A673 (cell line): ENCODE results near the gene BTLA. TPM values are rescaled to one million over a fixed set of nuclear protein-coding genes. Genes with fewer than 3 reads are reported as not detected.

ENCODE experiments used
- BruUV-seq: library from RNA; stranded (reverse); fragments of 400-500 nt; replicated peaks from 2 replicates; lab custom pipeline; 2021; lab: Mats Ljungman, UMichigan
- CTCF ChIA-PET: fragments of 300-600 bp; sonication (Branson Sonifier 250); formaldehyde crosslinking; loops from one replicate; lab custom pipeline; 2022; ENCODE audit warnings: antibody characterized with exemption; lab: Charles Lee
- POLR2A ChIA-PET: fragments of 300-600 bp; sonication (Branson Sonifier 250); formaldehyde crosslinking; loops from one replicate; lab custom pipeline; 2022; ENCODE audit warnings: antibody characterized with exemption; ENCODE audit not compliant: low non-redundant PET; lab: Charles Lee
- DNase-seq: peaks from one replicate; pipeline ENCODE4 v3.0.0-alpha.2; 2015; ENCODE audit warnings: low spot score
- H3K27ac ChIP-seq: fragments of 200-600 bp; sonication (generic); 2 replicates; pipeline ENCODE4 v1.5.1; 2016; ENCODE audit warnings: mixed run types, low read depth, mild to moderate bottlenecking, mixed read lengths, antibody characterized with exemption, low read length; ENCODE audit not compliant: poor library complexity, severe bottlenecking
- H3K27me3 ChIP-seq: fragments of 200-600 bp; sonication (generic); replicated peaks from 2 replicates; pipeline ENCODE4 v1.6.1; 2017; ENCODE audit warnings: mixed run types, low read depth, mild to moderate bottlenecking, mixed read lengths, antibody characterized with exemption, low read length; ENCODE audit not compliant: insufficient read depth, poor library complexity
- H3K36me3 ChIP-seq: fragments of 200-600 bp; sonication (generic); 2 replicates; pipeline ENCODE4 v1.6.1; 2016; ENCODE audit warnings: mixed run types, mild to moderate bottlenecking, mixed read lengths, antibody characterized with exemption, low read length; ENCODE audit not compliant: insufficient read depth, poor library complexity, severe bottlenecking
- H3K4me1 ChIP-seq: fragments of 200-600 bp; sonication (generic); 2 replicates; pipeline ENCODE4 v1.6.1; 2017; ENCODE audit warnings: mixed run types, mild to moderate bottlenecking, mixed read lengths, antibody characterized with exemption, low read length; ENCODE audit not compliant: insufficient read depth, poor library complexity, severe bottlenecking
- H3K4me3 ChIP-seq: fragments of 200-600 bp; sonication (generic); 2 replicates; pipeline ENCODE4 v1.5.1; 2016; ENCODE audit warnings: low read depth, mixed run types, mild to moderate bottlenecking, mixed read lengths, low read length; ENCODE audit not compliant: poor library complexity, severe bottlenecking
- H3K9me3 ChIP-seq: fragments of 200-600 bp; sonication (generic); 2 replicates; pipeline ENCODE4 v1.6.1; 2016; ENCODE audit warnings: mixed run types, low read depth, mild to moderate bottlenecking, mixed read lengths, antibody characterized with exemption, low read length; ENCODE audit not compliant: poor library complexity, severe bottlenecking
- EZH2 ChIP-seq: fragments of 200-600 bp; sonication (generic); IDR thresholded peaks from 2 replicates; pipeline ENCODE4 v1.6.1; 2017; ENCODE audit warnings: borderline replicate concordance, low read depth, mild to moderate bottlenecking, mixed read lengths, antibody characterized with exemption, low read length; ENCODE audit not compliant: poor library complexity, severe bottlenecking
- intact Hi-C: fragments of 100-400 bp; cut with micrococcal nuclease; formaldehyde crosslinking; loops from one replicate; pipeline ENCODE4 v1.10.0; 2022; ENCODE audit not compliant: unreplicated experiment
- total RNA-seq: library from RNA; stranded (reverse); gene quantifications from 2 replicates; pipeline ENCODE4 v1.2.3, GENCODE V29; 2021
- TF ChIP-seq, protein P1 (sequence below): fragments of 300-800, 200-600 bp; sonication (generic); conservative IDR thresholded peaks from 2 replicates; pipeline ENCODE4 v1.5.1; 2017; ENCODE audit warnings: low read depth, mild to moderate bottlenecking, antibody characterized with exemption, low read length, moderate library complexity, mixed read lengths

Gene BTLA
- total RNA-seq, 1 experiment from 2014 or later = not detected

DNA sequence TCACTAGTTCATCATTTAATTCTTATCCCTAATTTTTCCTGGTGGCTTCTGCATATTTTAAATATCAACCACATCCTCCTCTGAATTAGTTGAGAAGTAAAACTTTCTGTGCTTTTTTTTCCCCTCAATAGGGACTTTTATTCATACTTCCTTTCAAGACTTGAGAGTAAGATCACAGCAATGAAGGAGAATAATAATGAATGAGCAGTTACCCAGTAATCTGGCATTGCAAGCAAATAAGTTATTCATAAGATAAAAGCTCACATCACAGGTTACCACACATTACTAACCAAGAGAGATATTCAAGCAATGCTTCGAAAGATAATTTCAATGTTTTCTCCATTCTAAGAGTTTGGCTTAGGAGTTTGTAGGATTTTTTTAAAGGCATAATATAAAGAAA lies 50.3 kb downstream of the BTLA start:
- Histone ChIP-seq H3K36me3 (no peaks in the 10 kb centered on the region), H3K9me3 (no peaks in the 10 kb centered on the region), H3K4me3 (no peak overlapping the region), H3K27ac (no peak overlapping the region), H3K27me3 (no peaks in the 10 kb centered on the region), H3K4me1 (peaks cover 23% of the 10 kb centered on the region)
- BruUV-seq = no TSS peak
- intact Hi-C loops = no loop called here
- no peak for TF ChIP-seq EZH2
- TF ChIP-seq, protein P1, sequence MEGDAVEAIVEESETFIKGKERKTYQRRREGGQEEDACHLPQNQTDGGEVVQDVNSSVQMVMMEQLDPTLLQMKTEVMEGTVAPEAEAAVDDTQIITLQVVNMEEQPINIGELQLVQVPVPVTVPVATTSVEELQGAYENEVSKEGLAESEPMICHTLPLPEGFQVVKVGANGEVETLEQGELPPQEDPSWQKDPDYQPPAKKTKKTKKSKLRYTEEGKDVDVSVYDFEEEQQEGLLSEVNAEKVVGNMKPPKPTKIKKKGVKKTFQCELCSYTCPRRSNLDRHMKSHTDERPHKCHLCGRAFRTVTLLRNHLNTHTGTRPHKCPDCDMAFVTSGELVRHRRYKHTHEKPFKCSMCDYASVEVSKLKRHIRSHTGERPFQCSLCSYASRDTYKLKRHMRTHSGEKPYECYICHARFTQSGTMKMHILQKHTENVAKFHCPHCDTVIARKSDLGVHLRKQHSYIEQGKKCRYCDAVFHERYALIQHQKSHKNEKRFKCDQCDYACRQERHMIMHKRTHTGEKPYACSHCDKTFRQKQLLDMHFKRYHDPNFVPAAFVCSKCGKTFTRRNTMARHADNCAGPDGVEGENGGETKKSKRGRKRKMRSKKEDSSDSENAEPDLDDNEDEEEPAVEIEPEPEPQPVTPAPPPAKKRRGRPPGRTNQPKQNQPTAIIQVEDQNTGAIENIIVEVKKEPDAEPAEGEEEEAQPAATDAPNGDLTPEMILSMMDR = no peak
- CTCF ChIA-PET = no interaction called here
- no peak for DNase-seq
- POLR2A ChIA-PET = no interaction called here

DNA sequence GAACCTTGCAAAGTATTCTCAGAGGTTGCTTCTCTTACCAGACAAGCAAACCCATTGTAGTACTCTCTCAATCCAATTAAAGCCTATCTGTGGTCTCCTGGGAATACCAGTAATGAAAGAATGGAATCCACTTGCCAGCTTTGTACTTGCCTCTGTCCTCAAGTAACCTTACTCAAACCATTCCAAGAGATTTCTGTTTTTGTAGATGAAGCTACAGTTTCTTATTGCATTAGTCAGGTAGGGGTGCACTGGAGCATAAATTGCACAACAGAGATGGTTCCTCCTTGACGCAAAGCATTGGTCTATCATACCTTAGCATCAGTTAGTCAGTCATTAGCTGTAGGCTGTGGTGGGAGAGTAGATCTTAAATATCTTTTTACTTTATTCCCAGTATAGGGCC lies 52.9 kb downstream of the BTLA start:
- no peak for TF ChIP-seq EZH2
- TF ChIP-seq, protein P1 = no peak
- POLR2A ChIA-PET = no interaction called here
- CTCF ChIA-PET = interaction anchor here (0.6 kb wide), 1 partner anchor 1089 kb away, joined by 3 read pairs; no protein-coding TSS in a partner anchor
- DNase-seq = peak; percentile 82
- no TSS peak for BruUV-seq
- intact Hi-C loops = no loop called here
- Histone ChIP-seq H3K4me3 (no peak overlapping the region), H3K9me3 (no peaks in the 10 kb centered on the region), H3K27me3 (no peaks in the 10 kb centered on the region), H3K4me1 (peaks cover 23% of the 10 kb centered on the region), H3K27ac (peak overlapping the region; percentile 49), H3K36me3 (no peaks in the 10 kb centered on the region)

- Histone ChIP-seq H3K27ac (peak overlapping the region; percentile 49), H3K9me3 (no peaks in the 10 kb centered on the region), H3K4me3 (no peak overlapping the region), H3K27me3 (no peaks in the 10 kb centered on the region), H3K4me1 (peaks cover 23% of the 10 kb centered on the region), H3K36me3 (no peaks in the 10 kb centered on the region)
- DNase-seq = no peak
- ChIA-PET CTCF (no interaction called here), POLR2A (no interaction called here)
- intact Hi-C loops = no loop called here
- TF ChIP-seq EZH2 = no peak
- TF ChIP-seq, protein P1 = no peak
- no TSS peak for BruUV-seq
Observed at GRCh38 chr3:112445839-112446238, 53.4 kb downstream of the BTLA start.
